GM12878 (cell line): Measurements from ENCODE around the gene SEMA3A.

Source experiments
- CTCF ChIP-seq, 3 experiments: IDR thresholded peaks in 2 of 3; conservative IDR thresholded peaks in 1 of 3; 2 replicates each; pipeline ENCODE4 v1.5.1; 2011; ENCODE audit warnings: low read depth in 3 of 3, low read length in 3 of 3, mild to moderate bottlenecking in 3 of 3, control low read depth in 2 of 3, moderate library complexity in 2 of 3, inconsistent platforms in 1 of 3, mixed read lengths in 1 of 3; ENCODE audit not compliant: control insufficient read depth in 2 of 3, insufficient read depth in 1 of 3; ENCODE audit errors: extremely low read depth in 1 of 3
- SIN3A ChIP-seq: IDR thresholded peaks from 2 replicates; pipeline ENCODE4 v1.6.1; 2012; ENCODE audit warnings: low read depth, low read length, improper control_type of control experiment
- SREBF2 ChIP-seq: IDR thresholded peaks from 2 replicates; pipeline ENCODE4 v1.6.1; 2012; ENCODE audit warnings: mild to moderate bottlenecking, low read length
- TF ChIP-seq, protein P1 (sequence below): fragments of 450-650 bp; IDR thresholded peaks from 2 replicates; pipeline ENCODE4 v1.6.1; 2018; ENCODE audit warnings: mild to moderate bottlenecking, low read depth, moderate library complexity; ENCODE audit not compliant: partially characterized antibody
- TF ChIP-seq, protein P2 (sequence below): fragments of 450-650 bp; IDR thresholded peaks from 2 replicates; pipeline ENCODE4 v1.6.1; 2017; ENCODE audit warnings: mild to moderate bottlenecking, moderate library complexity

DNA sequence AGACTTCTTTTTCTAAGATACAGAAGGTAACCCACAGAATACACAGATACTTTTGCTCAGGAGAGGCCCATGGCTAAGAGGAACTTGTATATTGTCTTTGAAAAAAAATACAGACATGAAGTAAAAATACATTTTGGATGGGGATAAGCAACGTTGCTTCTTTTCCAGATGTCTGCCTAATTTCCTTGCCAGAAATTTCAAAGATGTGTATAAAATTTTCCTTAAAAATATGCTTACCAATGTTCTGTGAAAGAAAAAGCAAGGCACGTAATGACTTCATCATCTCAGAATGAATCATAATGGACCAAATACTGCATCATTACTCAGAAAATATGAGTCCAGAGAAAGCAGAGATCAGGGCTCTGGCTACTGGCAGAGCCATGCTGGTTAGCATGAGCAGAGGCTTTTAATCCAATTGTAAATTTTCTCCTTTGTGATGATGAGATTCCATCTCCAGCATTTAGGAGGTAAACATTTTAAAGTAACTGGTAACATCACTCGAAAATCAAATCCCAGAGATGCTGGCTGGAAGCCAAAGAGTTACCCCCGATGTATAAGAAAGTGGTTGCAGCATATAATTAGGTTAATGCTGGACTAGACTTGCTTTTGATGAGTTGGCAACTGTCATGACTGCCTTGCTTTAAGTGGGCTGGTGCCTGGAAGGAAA lies 272.5 kb downstream of the SEMA3A start:
- TF ChIP-seq, protein P1, sequence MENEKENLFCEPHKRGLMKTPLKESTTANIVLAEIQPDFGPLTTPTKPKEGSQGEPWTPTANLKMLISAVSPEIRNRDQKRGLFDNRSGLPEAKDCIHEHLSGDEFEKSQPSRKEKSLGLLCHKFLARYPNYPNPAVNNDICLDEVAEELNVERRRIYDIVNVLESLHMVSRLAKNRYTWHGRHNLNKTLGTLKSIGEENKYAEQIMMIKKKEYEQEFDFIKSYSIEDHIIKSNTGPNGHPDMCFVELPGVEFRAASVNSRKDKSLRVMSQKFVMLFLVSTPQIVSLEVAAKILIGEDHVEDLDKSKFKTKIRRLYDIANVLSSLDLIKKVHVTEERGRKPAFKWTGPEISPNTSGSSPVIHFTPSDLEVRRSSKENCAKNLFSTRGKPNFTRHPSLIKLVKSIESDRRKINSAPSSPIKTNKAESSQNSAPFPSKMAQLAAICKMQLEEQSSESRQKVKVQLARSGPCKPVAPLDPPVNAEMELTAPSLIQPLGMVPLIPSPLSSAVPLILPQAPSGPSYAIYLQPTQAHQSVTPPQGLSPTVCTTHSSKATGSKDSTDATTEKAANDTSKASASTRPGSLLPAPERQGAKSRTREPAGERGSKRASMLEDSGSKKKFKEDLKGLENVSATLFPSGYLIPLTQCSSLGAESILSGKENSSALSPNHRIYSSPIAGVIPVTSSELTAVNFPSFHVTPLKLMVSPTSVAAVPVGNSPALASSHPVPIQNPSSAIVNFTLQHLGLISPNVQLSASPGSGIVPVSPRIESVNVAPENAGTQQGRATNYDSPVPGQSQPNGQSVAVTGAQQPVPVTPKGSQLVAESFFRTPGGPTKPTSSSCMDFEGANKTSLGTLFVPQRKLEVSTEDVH, result no peak
- TF ChIP-seq SIN3A, result no peak
- TF ChIP-seq SREBF2, result no peak
- TF ChIP-seq, protein P2, sequence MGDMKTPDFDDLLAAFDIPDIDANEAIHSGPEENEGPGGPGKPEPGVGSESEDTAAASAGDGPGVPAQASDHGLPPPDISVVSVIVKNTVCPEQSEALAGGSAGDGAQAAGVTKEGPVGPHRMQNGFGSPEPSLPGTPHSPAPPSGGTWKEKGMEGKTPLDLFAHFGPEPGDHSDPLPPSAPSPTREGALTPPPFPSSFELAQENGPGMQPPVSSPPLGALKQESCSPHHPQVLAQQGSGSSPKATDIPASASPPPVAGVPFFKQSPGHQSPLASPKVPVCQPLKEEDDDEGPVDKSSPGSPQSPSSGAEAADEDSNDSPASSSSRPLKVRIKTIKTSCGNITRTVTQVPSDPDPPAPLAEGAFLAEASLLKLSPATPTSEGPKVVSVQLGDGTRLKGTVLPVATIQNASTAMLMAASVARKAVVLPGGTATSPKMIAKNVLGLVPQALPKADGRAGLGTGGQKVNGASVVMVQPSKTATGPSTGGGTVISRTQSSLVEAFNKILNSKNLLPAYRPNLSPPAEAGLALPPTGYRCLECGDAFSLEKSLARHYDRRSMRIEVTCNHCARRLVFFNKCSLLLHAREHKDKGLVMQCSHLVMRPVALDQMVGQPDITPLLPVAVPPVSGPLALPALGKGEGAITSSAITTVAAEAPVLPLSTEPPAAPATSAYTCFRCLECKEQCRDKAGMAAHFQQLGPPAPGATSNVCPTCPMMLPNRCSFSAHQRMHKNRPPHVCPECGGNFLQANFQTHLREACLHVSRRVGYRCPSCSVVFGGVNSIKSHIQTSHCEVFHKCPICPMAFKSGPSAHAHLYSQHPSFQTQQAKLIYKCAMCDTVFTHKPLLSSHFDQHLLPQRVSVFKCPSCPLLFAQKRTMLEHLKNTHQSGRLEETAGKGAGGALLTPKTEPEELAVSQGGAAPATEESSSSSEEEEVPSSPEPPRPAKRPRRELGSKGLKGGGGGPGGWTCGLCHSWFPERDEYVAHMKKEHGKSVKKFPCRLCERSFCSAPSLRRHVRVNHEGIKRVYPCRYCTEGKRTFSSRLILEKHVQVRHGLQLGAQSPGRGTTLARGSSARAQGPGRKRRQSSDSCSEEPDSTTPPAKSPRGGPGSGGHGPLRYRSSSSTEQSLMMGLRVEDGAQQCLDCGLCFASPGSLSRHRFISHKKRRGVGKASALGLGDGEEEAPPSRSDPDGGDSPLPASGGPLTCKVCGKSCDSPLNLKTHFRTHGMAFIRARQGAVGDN, result no peak
- TF ChIP-seq CTCF (IDR thresholded peaks at IDR 0.05 in 2 of 3, conservative IDR thresholded peaks at IDR 0.05 in 1 of 3; ENCODE audit: control insufficient read depth in 2 of 3, extremely low read depth in 1 of 3, insufficient read depth in 1 of 3, low read depth in 3 of 3, low read length in 3 of 3), result no peak
